GM23338 (cell line): ENCODE data around the gene EXOC4. TPM values are rescaled to one million over a fixed set of nuclear protein-coding genes. Genes with fewer than 3 reads are reported as not detected.

Experiments used
- ATAC-seq: fragments of 200-7000 bp; cut with Tn5 transposase; 3 replicates; pipeline ENCODE4 v1.9.1; 2020
- DNase-seq: peaks from one replicate; pipeline ENCODE4 v3.0.0-alpha.2; 2015; ENCODE audit warnings: low spot score
- H2AFZ ChIP-seq: fragments of 200-600 bp; sonication (generic); 2 replicates; pipeline ENCODE4 v1.8.0; 2016; ENCODE audit warnings: antibody characterized with exemption, mild to moderate bottlenecking, moderate library complexity
- H3F3A ChIP-seq: fragments of 200-600 bp; sonication (generic); replicated peaks from 2 replicates; pipeline ENCODE4 v1.8.0; 2017; ENCODE audit warnings: antibody characterized with exemption, mixed run types, low read depth
- H3K27ac ChIP-seq: fragments of 200-600 bp; sonication (generic); 2 replicates; pipeline ENCODE4 v1.6.1; 2016; ENCODE audit warnings: low read depth
- H3K27me3 ChIP-seq: fragments of 200-600 bp; sonication (generic); 2 replicates; pipeline ENCODE4 v1.8.0; 2016; ENCODE audit warnings: mild to moderate bottlenecking, mixed run types, moderate library complexity; ENCODE audit not compliant: insufficient read depth
- H3K36me3 ChIP-seq: fragments of 200-600 bp; sonication (generic); 2 replicates; pipeline ENCODE4 v1.8.0; 2016; ENCODE audit warnings: mild to moderate bottlenecking; ENCODE audit not compliant: insufficient read depth
- H3K4me1 ChIP-seq: fragments of 200-600 bp; sonication (generic); 2 replicates; pipeline ENCODE4 v1.8.0; 2016; ENCODE audit warnings: mild to moderate bottlenecking, moderate library complexity; ENCODE audit not compliant: insufficient read depth
- H3K4me2 ChIP-seq: fragments of 200-600 bp; sonication (generic); 2 replicates; pipeline ENCODE4 v1.7.1; 2017; ENCODE audit warnings: mixed run types
- H3K4me3 ChIP-seq: fragments of 200-600 bp; sonication (generic); 2 replicates; pipeline ENCODE4 v1.6.1; 2016; ENCODE audit warnings: mixed run types
- H3K79me2 ChIP-seq: fragments of 200-600 bp; sonication (generic); replicated peaks from 2 replicates; pipeline ENCODE4 v1.8.0; 2017; ENCODE audit warnings: mild to moderate bottlenecking; ENCODE audit not compliant: insufficient read depth
- H3K9me2 ChIP-seq: fragments of 200-600 bp; sonication (generic); 2 replicates; pipeline ENCODE4 v1.8.0; 2017; ENCODE audit not compliant: insufficient read depth
- H4K20me1 ChIP-seq: fragments of 200-600 bp; sonication (generic); replicated peaks from 2 replicates; pipeline ENCODE4 v1.8.0; 2017; ENCODE audit warnings: mild to moderate bottlenecking; ENCODE audit not compliant: insufficient read depth
- H3K27ac Mint-ChIP-seq: 2 replicates; pipeline ENCODE4 v1.8.0; 2020; ENCODE audit warnings: inconsistent platforms, mild to moderate bottlenecking, moderate library complexity, mixed read lengths
- H3K27me3 Mint-ChIP-seq: 3 replicates; pipeline ENCODE4 v1.8.0; 2022; ENCODE audit warnings: low read depth, mild to moderate bottlenecking, moderate library complexity, mixed read lengths, inconsistent platforms; ENCODE audit not compliant: insufficient read depth, poor library complexity
- H3K36me3 Mint-ChIP-seq: 3 replicates; pipeline ENCODE4 v1.8.0; 2021; ENCODE audit warnings: low read depth, mild to moderate bottlenecking, inconsistent platforms, moderate library complexity, mixed read lengths
- H3K4me1 Mint-ChIP-seq: 3 replicates; pipeline ENCODE4 v1.8.0; 2020; ENCODE audit warnings: mild to moderate bottlenecking, inconsistent platforms, mixed read lengths
- H3K4me3 Mint-ChIP-seq: 3 replicates; pipeline ENCODE4 v1.8.0; 2021; ENCODE audit warnings: moderate library complexity, mild to moderate bottlenecking, inconsistent platforms, mixed read lengths
- H3K9me3 Mint-ChIP-seq: 3 replicates; pipeline ENCODE4 v1.8.0; 2020; ENCODE audit warnings: moderate library complexity, mild to moderate bottlenecking, inconsistent platforms, mixed read lengths
- EZH2phosphoT487 ChIP-seq: fragments of 200-600 bp; sonication (generic); IDR thresholded peaks from one replicate; pipeline ENCODE4 v1.8.1; 2018; ENCODE audit warnings: antibody characterized with exemption; ENCODE audit not compliant: unreplicated experiment
- POLR2AphosphoS5 ChIP-seq: IDR thresholded peaks from 2 replicates; pipeline ENCODE4 v1.6.1; 2016; ENCODE audit warnings: antibody characterized with exemption, low read depth
- ZNF114 ChIP-seq: fragments of 250-450 bp; sonication (Bioruptor Pico); IDR thresholded peaks from 2 replicates; pipeline ENCODE4 v1.5.0; 2020; ENCODE audit warnings: mild to moderate bottlenecking, moderate library complexity
- ZNF331 ChIP-seq: fragments of 250-450 bp; sonication (Bioruptor Pico); IDR thresholded peaks from 2 replicates; pipeline ENCODE4 v1.5.0; 2020; ENCODE audit warnings: low read depth, mild to moderate bottlenecking, moderate library complexity
- polyA plus RNA-seq: library from polyadenylated mRNA; unstranded; fragments of >200 nt; fragmentation: Nextera tagmentation; extraction: Ambion mirVana; gene quantifications from 2 replicates; pipeline ENCODE4 v1.2.1, GENCODE V29; 2016
- total RNA-seq: library from RNA; depleted of rRNA; stranded (reverse); fragments of >200 nt; shearing (Covaris generic); gene quantifications from 2 replicates; pipeline ENCODE4 v1.2.3, GENCODE V29; 2014
- TF ChIP-seq, protein P1 (sequence below): fragments of 250-450 bp; sonication (Bioruptor Pico); IDR thresholded peaks from 2 replicates; pipeline ENCODE4 v1.5.0; 2020; ENCODE audit warnings: mild to moderate bottlenecking, moderate library complexity
- TF ChIP-seq, protein P2 (sequence below), 2 experiments: fragments of 200-600 bp in 1 of 2; sonication (generic) in 1 of 2; conservative IDR thresholded peaks; 2 replicates each; pipeline versions ENCODE4 v1.5.1 to v1.6.1; 2016 to 2017; ENCODE audit warnings: antibody characterized with exemption in 2 of 2, low read depth in 2 of 2, mild to moderate bottlenecking in 2 of 2, moderate library complexity in 1 of 2

Gene EXOC4
- total and polyA plus RNA-seq, 2 experiments from 2014 or later = 37.5 to 52.7 TPM

DNA sequence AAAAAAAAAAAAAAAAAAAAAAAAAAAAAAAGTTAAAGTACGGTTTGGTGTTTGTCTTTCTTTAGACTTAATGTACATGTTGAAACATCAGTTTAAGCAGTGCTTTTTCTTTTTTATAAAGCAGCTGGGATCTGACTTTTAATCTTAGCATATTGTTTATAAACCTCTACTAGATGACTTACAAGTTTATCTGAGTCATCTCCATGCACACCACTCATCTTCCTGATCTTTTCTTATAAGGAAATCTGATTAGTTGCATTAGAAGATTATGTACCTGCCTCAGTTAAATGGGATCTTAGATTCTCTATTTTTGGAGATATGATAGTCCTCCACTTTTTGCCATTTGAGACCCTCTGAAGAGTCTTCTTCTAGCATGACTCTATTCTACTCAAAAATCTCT lies 482.3 kb downstream of the EXOC4 start (continued):
- TF ChIP-seq, protein P1, sequence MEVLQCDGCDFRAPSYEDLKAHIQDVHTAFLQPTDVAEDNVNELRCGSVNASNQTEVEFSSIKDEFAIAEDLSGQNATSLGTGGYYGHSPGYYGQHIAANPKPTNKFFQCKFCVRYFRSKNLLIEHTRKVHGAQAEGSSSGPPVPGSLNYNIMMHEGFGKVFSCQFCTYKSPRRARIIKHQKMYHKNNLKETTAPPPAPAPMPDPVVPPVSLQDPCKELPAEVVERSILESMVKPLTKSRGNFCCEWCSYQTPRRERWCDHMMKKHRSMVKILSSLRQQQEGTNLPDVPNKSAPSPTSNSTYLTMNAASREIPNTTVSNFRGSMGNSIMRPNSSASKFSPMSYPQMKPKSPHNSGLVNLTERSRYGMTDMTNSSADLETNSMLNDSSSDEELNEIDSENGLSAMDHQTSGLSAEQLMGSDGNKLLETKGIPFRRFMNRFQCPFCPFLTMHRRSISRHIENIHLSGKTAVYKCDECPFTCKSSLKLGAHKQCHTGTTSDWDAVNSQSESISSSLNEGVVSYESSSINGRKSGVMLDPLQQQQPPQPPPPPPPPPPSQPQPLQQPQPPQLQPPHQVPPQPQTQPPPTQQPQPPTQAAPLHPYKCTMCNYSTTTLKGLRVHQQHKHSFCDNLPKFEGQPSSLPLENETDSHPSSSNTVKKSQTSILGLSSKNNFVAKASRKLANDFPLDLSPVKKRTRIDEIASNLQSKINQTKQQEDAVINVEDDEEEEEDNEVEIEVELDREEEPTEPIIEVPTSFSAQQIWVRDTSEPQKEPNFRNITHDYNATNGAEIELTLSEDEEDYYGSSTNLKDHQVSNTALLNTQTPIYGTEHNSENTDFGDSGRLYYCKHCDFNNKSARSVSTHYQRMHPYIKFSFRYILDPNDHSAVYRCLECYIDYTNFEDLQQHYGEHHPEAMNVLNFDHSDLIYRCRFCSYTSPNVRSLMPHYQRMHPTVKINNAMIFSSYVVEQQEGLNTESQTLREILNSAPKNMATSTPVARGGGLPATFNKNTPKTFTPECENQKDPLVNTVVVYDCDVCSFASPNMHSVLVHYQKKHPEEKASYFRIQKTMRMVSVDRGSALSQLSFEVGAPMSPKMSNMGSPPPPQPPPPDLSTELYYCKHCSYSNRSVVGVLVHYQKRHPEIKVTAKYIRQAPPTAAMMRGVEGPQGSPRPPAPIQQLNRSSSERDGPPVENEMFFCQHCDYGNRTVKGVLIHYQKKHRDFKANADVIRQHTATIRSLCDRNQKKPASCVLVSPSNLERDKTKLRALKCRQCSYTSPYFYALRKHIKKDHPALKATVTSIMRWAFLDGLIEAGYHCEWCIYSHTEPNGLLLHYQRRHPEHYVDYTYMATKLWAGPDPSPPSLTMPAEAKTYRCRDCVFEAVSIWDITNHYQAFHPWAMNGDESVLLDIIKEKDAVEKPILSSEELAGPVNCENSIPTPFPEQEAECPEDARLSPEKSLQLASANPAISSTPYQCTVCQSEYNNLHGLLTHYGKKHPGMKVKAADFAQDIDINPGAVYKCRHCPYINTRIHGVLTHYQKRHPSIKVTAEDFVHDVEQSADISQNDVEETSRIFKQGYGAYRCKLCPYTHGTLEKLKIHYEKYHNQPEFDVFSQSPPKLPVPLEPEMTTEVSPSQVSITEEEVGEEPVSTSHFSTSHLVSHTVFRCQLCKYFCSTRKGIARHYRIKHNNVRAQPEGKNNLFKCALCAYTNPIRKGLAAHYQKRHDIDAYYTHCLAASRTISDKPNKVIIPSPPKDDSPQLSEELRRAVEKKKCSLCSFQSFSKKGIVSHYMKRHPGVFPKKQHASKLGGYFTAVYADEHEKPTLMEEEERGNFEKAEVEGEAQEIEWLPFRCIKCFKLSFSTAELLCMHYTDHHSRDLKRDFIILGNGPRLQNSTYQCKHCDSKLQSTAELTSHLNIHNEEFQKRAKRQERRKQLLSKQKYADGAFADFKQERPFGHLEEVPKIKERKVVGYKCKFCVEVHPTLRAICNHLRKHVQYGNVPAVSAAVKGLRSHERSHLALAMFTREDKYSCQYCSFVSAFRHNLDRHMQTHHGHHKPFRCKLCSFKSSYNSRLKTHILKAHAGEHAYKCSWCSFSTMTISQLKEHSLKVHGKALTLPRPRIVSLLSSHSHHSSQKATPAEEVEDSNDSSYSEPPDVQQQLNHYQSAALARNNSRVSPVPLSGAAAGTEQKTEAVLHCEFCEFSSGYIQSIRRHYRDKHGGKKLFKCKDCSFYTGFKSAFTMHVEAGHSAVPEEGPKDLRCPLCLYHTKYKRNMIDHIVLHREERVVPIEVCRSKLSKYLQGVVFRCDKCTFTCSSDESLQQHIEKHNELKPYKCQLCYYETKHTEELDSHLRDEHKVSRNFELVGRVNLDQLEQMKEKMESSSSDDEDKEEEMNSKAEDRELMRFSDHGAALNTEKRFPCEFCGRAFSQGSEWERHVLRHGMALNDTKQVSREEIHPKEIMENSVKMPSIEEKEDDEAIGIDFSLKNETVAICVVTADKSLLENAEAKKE (CRISPR knock-in tag) = no peak
- TF ChIP-seq ZNF331 (CRISPR knock-in tag) = no peak

DNA sequence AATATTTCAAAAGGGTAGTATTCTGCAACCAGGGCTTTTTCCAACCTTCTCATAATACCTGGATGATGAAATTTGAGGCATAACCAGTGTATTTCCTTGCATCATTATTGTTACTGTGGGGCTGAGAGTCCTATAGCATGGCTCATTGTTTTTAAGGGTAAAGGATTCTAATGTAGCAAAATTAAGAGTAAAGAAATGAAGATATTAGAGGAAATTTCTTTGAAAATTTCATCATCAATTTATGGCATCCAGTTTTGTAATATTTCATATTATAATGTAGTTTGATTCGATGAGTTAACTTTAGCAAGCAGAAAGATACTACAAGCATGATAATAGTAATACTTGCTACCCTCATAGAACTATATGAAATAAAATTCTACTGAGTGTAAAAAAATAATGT lies 486.9 kb downstream of the EXOC4 start:
- Mint-ChIP-seq H3K9me3 (no peaks in the 10 kb centered on the region), H3K27ac (no peak overlapping the region), H3K4me3 (no peak overlapping the region), H3K4me1 (peaks cover 37% of the 10 kb centered on the region), H3K36me3 (no peaks in the 10 kb centered on the region), H3K27me3 (no peaks in the 10 kb centered on the region)
- Histone ChIP-seq H3K27ac (no peak overlapping the region), H2AFZ (no peak overlapping the region), H3K4me1 (peaks cover 25% of the 10 kb centered on the region), H3K9me2 (no peaks in the 10 kb centered on the region), H4K20me1 (no peaks in the 10 kb centered on the region), H3K4me3 (no peak overlapping the region), H3K36me3 (no peaks in the 10 kb centered on the region), H3F3A (no peaks in the 10 kb centered on the region), H3K4me2 (no peak overlapping the region), H3K79me2 (no peaks in the 10 kb centered on the region), H3K27me3 (no peaks in the 10 kb centered on the region)
- no peak for DNase-seq
- TF ChIP-seq POLR2AphosphoS5 (no peak), EZH2phosphoT487 (no peak)
- no peak for ATAC-seq

DNA sequence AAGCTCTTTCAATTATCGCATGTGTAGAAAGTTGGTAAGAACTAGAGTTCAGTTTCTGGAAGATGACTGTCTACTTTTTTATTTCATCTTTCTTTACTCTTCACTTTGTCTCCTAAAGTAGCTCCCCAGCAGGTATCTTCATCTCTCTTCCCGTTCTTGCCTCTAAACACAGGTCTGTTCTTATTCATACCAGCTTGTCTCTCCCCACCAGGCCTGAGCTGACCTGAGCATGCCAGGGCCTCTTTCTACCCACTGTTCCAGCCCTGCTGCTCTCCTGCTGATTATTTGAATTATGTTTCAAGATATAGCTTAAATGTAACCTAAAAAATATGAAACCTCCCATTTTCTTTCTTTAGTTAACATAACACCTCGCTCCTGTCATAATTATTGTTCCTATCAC lies 488.2 kb downstream of the EXOC4 start:
- Histone ChIP-seq H3K4me3 (no peak overlapping the region), H3K79me2 (no peaks in the 10 kb centered on the region), H3K27ac (no peak overlapping the region), H3K36me3 (no peaks in the 10 kb centered on the region), H3K4me1 (peaks cover 26% of the 10 kb centered on the region), H4K20me1 (no peaks in the 10 kb centered on the region), H3K9me2 (no peaks in the 10 kb centered on the region), H3K27me3 (no peaks in the 10 kb centered on the region), H3F3A (no peaks in the 10 kb centered on the region), H3K4me2 (no peak overlapping the region), H2AFZ (no peak overlapping the region)
- no peak for DNase-seq
- Mint-ChIP-seq H3K36me3 (no peaks in the 10 kb centered on the region), H3K4me3 (no peak overlapping the region), H3K27me3 (no peaks in the 10 kb centered on the region), H3K9me3 (no peaks in the 10 kb centered on the region), H3K27ac (no peak overlapping the region), H3K4me1 (peaks cover 36% of the 10 kb centered on the region)
- peak; percentile 67 for ATAC-seq
- TF ChIP-seq, protein P2, sequence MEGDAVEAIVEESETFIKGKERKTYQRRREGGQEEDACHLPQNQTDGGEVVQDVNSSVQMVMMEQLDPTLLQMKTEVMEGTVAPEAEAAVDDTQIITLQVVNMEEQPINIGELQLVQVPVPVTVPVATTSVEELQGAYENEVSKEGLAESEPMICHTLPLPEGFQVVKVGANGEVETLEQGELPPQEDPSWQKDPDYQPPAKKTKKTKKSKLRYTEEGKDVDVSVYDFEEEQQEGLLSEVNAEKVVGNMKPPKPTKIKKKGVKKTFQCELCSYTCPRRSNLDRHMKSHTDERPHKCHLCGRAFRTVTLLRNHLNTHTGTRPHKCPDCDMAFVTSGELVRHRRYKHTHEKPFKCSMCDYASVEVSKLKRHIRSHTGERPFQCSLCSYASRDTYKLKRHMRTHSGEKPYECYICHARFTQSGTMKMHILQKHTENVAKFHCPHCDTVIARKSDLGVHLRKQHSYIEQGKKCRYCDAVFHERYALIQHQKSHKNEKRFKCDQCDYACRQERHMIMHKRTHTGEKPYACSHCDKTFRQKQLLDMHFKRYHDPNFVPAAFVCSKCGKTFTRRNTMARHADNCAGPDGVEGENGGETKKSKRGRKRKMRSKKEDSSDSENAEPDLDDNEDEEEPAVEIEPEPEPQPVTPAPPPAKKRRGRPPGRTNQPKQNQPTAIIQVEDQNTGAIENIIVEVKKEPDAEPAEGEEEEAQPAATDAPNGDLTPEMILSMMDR (conservative IDR thresholded peaks at IDR 0.05; ENCODE audit: low read depth in 2 of 2) = no peak
- no peak for TF ChIP-seq ZNF114 (CRISPR knock-in tag)
